Measurements from ENCODE around the gene NOS1AP.

The NOS1AP gene

DNA sequence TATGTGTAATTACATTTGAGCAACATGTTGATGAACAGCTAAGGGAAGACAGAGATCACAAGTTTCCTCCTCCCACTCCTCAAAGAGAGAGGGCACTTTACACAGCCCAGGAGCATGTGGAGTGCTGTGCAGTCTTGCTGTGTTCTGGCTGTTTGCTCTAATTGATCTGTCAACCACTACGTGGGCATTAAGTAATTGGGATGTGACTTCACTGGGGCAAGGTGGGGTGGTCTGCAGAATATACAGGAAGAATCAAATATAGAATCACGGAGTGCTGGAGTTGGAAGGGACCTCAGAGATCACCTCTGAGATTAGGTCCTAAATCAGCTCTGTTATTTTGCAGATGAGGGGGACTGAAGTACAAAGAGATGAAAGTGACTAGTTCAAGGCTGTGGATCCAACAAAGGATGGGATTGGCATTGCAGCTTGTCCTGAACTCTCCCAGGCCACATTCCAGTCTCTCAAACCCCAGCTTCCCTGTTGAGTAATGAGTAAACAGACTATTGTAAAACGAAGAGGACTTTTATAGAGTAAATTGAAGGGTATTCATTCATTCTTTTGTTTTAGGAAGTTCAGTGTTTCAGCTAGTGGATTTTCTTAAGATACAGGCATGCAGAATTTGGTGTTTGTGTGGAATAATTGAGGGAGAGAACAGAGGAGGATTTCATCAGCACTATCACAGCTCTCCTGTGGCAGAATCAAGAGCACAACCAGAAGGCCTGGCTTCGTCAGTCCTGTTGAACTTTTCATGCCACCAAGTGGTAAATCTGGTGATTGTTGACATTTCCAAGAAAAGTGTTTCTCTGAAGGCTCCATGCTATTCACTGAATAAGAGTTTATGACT lies 22.4 kb downstream of the NOS1AP start:
- no peak for DNase-seq

GRCh38 chr1:162093095-162093494 lies 23.6 kb downstream of the NOS1AP start:
- DNase-seq: no peak

- no peak for DNase-seq
These were observed 24.8 kb downstream of the NOS1AP start for GRCh38 chr1:162094271-162094670.

DNA sequence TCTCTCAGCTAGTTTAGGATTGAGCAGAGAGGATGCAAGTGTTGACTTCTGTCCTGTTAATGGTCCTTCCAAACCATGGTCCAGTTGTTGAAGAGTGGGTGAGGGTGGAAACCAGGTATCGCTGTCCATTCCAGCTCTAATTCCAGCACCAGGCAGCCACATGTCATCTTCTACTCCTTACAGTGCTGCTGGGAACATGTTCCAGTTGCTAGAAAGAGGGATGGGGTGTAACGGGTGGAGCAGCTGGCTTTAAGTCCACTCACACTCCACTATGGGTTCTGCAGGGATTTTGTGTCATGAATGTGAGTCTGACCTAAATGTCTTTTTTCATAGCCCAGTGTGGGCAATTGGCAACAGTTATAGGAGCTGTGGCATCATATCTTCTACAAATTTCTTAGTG lies 25.2 kb downstream of the NOS1AP start:
- no peak for DNase-seq

DNA sequence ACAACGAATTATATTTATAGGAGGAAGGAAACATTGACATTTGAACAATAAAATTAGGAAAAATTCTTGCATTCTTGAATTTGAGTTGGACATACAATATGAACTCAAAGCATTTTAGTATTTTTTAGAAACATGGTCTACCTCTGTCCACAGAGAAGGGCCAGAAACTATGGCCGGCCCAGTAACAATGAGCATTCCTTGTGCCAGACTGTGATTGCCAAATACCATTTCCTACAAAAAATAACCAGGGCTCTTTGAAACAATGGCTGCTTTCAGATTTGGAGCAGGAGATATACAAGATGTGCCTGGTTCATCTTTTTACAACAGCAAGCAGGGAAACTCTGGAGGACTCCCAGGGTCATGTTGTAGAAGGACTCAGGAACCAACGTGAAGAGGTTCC lies 38.4 kb downstream of the NOS1AP start:
- no peak for DNase-seq

- DNase-seq: no peak
These were observed 38.9 kb downstream of the NOS1AP start for GRCh38 chr1:162108426-162108825.

DNA sequence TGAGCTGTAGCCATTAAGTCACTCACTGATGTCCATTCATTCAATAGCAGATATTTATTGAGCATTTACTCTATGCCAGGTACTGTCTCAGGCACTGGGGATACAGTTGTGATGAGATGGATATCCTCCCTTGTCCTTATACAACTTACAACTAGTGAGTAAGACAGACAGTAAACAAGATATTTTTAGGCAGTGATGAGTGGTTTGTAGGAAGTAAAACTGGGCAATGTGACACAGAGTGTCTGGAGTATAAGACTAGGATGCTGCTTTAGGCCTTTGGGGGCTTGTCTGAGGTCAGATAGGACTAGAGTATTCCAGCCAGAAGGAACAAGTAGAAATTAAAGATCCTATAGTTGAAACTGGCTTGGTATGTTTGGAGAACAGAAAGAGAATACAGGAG lies 41.4 kb downstream of the NOS1AP start:
- no peak for DNase-seq

- DNase-seq: no peak
These were observed 42.1 kb downstream of the NOS1AP start for GRCh38 chr1:162111572-162111971.

GRCh38 chr1:162113419-162113818 lies 43.9 kb downstream of the NOS1AP start:
- DNase-seq: no peak

DNA sequence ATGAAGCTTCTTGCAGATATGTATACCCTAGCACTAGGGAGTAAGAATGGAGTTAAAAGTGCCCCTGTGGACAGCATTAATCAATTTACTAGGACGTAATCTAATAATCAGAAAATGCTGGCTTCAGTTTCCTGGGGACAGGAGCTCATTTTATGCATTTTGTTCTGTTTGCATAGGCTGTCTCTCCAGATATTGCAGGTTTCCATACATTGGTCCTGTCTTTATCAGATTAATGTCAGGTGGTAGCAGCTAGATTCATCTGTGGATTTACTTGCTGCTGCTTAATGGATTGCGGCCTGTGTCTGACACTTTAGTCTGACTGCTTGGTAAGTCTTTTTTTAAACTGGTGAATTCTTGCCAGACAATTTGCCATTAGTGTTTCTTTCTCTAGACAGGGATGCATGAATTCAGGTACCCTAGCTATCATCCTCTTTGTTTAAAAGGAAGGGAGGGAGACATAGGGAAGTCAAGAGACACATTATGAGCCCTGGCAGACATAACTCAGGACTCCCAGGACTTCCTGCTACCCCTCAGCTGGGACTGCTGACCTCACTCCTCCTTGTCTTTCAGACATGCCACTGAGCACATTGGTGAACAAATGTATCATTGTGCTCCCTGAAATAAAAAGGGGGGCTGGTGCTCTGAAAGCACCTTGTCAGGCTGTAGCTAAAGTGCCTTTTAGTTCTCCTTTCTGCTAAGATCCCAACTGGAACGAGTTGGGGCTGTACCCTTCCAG lies 47.7 kb downstream of the NOS1AP start:
- no peak for DNase-seq

DNA sequence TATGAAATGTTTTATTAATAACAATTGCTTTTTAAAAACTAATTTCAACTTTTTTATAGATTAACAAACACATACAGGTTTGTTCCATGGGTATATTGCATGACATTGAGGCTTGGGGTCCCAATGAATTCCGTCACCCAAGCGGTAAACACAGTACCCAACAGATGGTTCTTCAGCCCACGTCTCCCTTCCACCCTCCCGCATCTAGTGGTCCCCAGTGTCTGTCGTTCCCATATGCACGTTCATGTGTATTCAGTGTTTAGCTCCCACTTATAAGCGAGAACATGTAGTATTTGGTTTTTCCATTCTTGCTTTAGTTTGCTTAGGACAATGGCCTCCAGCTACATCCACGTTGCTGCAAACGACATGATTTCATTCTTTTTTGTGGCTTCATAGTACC lies 48.6 kb downstream of the NOS1AP start:
- no peak for DNase-seq

GRCh38 chr1:162128693-162129356 lies 59.3 kb downstream of the NOS1AP start:
- no peak for DNase-seq

- no peak for DNase-seq
These were observed 60.8 kb downstream of the NOS1AP start for GRCh38 chr1:162130308-162130707.

- no peak for DNase-seq
These were observed 62.2 kb downstream of the NOS1AP start for GRCh38 chr1:162131400-162132321.

DNA sequence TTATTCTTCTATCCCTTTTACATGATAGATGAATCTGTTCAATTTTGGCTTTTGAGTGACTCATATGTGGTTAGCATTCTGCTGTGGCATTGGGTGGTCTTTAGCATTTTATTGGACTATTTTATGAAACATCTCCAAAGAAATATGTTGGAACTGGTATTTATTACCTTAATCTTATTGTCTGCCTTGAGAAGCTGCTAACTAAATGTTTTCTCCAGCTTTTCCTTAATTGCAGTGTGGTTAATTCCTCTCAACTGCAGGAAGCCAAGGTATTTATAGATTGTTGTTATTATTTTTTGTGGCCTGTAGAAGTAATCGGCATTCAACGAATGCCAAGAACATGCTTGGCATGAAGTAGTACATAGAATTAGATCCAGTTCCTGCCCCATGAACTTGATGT lies 64.1 kb downstream of the NOS1AP start:
- DNase-seq: no peak

GRCh38 chr1:162134646-162135045 lies 65.2 kb downstream of the NOS1AP start:
- DNase-seq: no peak

DNA sequence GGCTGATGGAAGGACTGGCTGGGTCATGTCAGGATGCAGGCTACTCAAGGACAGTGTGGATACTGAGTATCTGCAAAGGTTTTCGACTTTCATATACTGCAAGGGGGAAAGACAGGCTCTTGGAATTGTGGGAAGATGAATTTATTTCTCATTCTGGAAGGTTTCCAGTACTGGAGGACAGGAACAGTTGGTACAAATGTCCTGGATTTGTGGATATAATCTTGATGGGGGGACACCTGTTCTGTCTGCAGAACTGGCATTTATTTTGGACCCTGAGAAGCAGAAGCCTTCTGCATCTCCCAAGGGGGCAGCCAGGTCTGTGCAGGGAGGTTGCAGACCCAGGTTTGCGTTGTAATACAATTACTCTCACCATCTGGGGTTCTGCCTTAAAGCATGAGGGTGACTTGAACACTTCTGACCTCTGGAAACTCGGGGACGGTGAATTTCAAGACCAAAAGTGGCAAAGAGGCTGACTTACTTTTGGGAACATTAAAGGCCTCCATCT lies 65.8 kb downstream of the NOS1AP start:
- no peak for DNase-seq

- peak; percentile 22 for DNase-seq
These were observed 67.3 kb downstream of the NOS1AP start for GRCh38 chr1:162136760-162137159.

DNA sequence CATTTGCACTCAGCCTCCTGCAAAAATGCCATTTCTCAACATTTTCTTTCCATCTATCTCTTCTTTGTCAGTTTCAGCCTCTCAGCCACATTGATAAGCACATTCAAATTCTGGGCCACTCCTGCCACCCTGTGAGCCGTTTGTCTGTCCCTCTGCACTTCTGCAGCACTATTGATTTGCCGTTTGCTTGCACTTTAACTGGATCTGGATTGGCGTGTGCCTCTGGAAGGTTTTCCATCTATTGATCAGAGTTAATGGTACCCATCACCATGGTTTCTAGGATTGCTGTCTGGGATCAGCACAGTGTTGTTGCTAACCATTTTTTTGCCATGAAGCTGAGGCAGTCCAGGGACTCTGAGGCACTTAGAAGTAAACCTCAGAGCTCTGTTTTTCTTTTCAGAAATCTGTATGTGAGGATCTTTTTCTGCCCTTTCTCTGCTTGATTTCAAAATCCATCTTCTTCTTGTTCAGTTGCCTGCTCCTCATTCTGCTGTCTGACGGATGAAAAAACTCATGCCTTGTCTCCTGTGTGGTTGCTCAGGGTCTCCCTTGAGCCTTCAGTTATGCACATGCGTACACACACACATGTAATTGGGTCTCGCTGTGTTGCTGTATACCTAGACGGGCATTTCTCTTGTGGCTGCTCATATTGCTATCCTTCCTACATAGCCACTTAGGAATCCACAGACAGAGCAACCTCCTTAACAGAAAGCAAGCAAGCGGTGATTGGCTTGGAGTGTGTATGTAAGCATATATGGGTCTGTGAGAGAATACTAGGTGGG lies 67.9 kb downstream of the NOS1AP start:
- DNase-seq: no peak

DNA sequence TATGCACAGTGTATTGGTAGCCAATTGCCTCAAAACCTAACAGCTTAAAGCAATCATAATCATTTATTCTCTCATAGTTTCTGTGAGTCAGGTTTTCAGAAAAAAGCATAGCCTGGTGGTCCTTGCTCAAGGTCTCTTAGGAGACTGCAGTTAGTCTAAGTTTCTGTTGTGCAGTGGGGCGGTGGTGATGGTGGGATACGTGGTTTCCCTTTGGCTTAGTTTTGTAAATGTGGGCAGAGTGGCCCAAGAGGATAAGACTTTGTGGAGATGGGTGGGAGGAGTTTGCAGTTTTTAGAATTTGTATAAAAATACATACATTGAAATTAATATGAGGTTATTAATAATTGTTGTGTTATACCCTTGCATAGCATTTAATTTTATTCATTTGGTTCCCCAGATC lies 68.6 kb downstream of the NOS1AP start:
- DNase-seq: no peak

GRCh38 chr1:162138599-162139181 lies 69.2 kb downstream of the NOS1AP start:
- DNase-seq: no peak
